Activated B cell treated with CpG ODN at 0.5 μM for 24 hours (primary cell): ENCODE data around the gene ST6GAL1. TPM values are rescaled to one million over a fixed set of nuclear protein-coding genes. Genes with fewer than 3 reads are reported as not detected.
A peak's percentile ranks its signal among the peaks of the same experiment; 100 is the strongest.

Experiments
- ATAC-seq: fragments of 200-7000 bp; cut with Tn5 transposase; one replicate; pipeline ENCODE4 v1.10.0; 2021; ENCODE audit warnings: low read depth, mild to moderate bottlenecking, moderate library complexity
- CTCF ChIA-PET: fragments of 350-600 bp; sonication (Branson Sonifier 250); formaldehyde crosslinking; loops from one replicate; lab custom pipeline; 2021; ENCODE audit warnings: antibody characterized with exemption; lab: Charles Lee
- POLR2A ChIA-PET: fragments of 350-600 bp; sonication (Branson Sonifier 250); formaldehyde crosslinking; loops from one replicate; lab custom pipeline; 2021; ENCODE audit warnings: antibody characterized with exemption; lab: Charles Lee
- DNase-seq: peaks from one replicate; pipeline ENCODE4 v3.0.0; 2022
- H3K27ac Mint-ChIP-seq: one replicate; pipeline ENCODE4 v1.8.0; 2020; ENCODE audit warnings: mixed read lengths
- H3K27me3 Mint-ChIP-seq: one replicate; pipeline ENCODE4 v1.8.0; 2021; ENCODE audit warnings: mixed read lengths
- H3K36me3 Mint-ChIP-seq: one replicate; pipeline ENCODE4 v1.8.0; 2021; ENCODE audit warnings: low read depth, mixed read lengths
- H3K4me1 Mint-ChIP-seq: one replicate; pipeline ENCODE4 v1.8.0; 2021; ENCODE audit warnings: mixed read lengths
- H3K4me3 Mint-ChIP-seq: one replicate; pipeline ENCODE4 v1.8.0; 2020; ENCODE audit warnings: mild to moderate bottlenecking, mixed read lengths
- H3K9me3 Mint-ChIP-seq: one replicate; pipeline ENCODE4 v1.8.0; 2020; ENCODE audit warnings: mixed read lengths
- intact Hi-C: fragments of 100-400 bp; cut with micrococcal nuclease; formaldehyde crosslinking; loops from one replicate; pipeline ENCODE4 v1.15.1; 2024
- total RNA-seq: library from RNA; stranded (reverse); gene quantifications from 2 replicates; pipeline ENCODE4 v1.2.3, GENCODE V29; 2022
- TF ChIP-seq, protein P1 (sequence below): fragments of 200-600 bp; IDR thresholded peaks from one replicate; pipeline ENCODE4 v1.8.0; 2022; ENCODE audit warnings: antibody characterized with exemption, mild to moderate bottlenecking

Gene ST6GAL1
- total RNA-seq, 1 donor from 2014 or later: 328 TPM

- DNase-seq (no peak), ATAC-seq (peak; percentile 9)
- no peaks in the 10 kb centered on the region for H3K27me3 Mint-ChIP-seq
- intact Hi-C loops: no loop called here
- peaks cover 90% of the 10 kb centered on the region for H3K4me1 Mint-ChIP-seq
- H3K9me3 Mint-ChIP-seq: no peaks in the 10 kb centered on the region
- ChIA-PET POLR2A (interaction anchor here (0.6 to 4.2 kb wide), 18 partner anchors 9 to 426 kb away, joined by 3 to 44 read pairs (median 6); partner anchors contain the start of genes DNAJB11 and EIF4A2), CTCF (interaction anchor here (0.8 to 1.2 kb wide), 3 partner anchors 26 to 65 kb away, joined by 3 to 4 read pairs (median 4); no protein-coding TSS in a partner anchor)
- peak overlapping the region; percentile 89 for H3K27ac Mint-ChIP-seq
- peaks cover 33% of the 10 kb centered on the region for H3K36me3 Mint-ChIP-seq
- peak overlapping the region; percentile 79 for H3K4me3 Mint-ChIP-seq
- TF ChIP-seq, protein P1, sequence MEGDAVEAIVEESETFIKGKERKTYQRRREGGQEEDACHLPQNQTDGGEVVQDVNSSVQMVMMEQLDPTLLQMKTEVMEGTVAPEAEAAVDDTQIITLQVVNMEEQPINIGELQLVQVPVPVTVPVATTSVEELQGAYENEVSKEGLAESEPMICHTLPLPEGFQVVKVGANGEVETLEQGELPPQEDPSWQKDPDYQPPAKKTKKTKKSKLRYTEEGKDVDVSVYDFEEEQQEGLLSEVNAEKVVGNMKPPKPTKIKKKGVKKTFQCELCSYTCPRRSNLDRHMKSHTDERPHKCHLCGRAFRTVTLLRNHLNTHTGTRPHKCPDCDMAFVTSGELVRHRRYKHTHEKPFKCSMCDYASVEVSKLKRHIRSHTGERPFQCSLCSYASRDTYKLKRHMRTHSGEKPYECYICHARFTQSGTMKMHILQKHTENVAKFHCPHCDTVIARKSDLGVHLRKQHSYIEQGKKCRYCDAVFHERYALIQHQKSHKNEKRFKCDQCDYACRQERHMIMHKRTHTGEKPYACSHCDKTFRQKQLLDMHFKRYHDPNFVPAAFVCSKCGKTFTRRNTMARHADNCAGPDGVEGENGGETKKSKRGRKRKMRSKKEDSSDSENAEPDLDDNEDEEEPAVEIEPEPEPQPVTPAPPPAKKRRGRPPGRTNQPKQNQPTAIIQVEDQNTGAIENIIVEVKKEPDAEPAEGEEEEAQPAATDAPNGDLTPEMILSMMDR: no peak
These were observed 66.0 kb downstream of the ST6GAL1 start for GRCh38 chr3:186996356-186996755.

DNA sequence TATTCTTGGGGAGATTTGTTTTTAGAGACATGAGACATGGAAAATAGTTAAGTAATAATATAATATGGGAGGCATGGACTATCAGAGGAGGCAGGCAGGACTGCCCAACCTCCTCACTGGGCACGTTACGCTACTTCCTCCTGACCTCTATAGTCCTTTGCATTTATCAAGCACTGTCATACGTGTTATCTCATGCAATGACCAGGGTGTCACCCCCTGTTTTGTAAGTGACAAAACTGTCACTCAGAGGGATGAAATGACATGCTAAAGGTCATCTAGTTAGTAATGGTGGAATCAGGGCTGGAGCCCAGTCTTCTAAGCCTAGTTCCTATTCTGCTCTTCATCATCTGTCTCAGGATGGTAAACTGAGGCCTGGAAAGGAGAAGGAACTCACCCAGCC, 66.7 kb downstream of the ST6GAL1 start:
- Mint-ChIP-seq H3K4me1 (peaks cover 90% of the 10 kb centered on the region), H3K9me3 (no peaks in the 10 kb centered on the region), H3K36me3 (peaks cover 27% of the 10 kb centered on the region), H3K27ac (peak overlapping the region; percentile 89), H3K4me3 (peak overlapping the region; percentile 79), H3K27me3 (no peaks in the 10 kb centered on the region)
- POLR2A ChIA-PET: interaction anchor here (1.0 to 4.2 kb wide), 12 partner anchors 11 to 427 kb away, joined by 3 to 44 read pairs (median 7); partner anchors contain the start of gene DNAJB11
- CTCF ChIA-PET: no interaction called here
- peak; percentile 7 for ATAC-seq
- TF ChIP-seq, protein P1: no peak
- no peak for DNase-seq
- intact Hi-C loops: loop anchor here (1.0 kb wide), 1 partner anchor 11 kb away; no protein-coding TSS in a partner anchor

DNA sequence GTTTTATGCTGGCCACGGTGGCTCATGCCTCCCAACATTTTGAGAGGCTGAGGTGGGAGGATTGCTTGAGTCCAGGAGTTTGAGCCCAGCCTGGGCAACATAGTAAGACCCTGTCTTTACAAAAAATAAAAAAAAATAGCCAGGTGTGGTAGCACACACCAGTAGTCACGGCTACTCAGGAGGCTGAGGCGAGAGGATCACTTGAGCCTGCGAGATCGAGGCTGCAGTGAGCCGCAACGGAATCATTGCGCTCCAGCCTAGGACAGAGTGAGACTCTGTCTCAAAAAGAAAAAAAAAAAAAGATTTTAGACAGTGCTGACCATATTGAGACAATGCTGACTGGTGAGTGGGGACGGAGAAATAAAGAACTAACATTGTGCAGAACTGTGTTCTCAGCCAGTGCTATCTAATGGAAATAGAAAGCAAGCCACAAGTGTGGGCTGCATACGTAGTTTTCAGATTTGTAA, 67.2 kb downstream of the ST6GAL1 start:
- ATAC-seq: peak; percentile 40
- intact Hi-C loops: loop anchor here (1.0 kb wide), 1 partner anchor 11 kb away; no protein-coding TSS in a partner anchor

DNA sequence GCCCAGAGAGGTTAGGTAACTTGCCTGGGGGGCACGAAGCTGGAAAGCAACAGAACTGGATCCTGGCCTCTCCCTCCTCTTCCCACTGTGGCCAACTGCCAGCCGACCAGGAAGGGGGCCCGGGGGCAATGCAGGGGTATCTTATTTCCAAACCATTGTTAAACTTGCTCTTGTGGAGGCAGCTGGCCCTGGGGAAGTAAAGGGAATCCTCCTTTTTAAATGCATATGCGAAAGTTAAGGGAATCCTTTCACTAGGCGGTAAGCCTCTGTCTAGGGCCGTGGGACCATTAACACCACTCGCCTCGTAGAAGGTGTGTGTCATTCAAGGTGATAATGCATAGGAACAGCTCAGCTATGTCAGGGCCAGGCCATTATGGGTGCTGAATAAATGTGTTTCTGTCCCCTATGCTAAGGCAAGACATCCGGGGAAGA, 68.6 kb downstream of the ST6GAL1 start:
- ATAC-seq: no peak
- intact Hi-C loops: no loop called here
- no peak for DNase-seq
- TF ChIP-seq, protein P1: no peak
- ChIA-PET POLR2A (interaction anchor here (1.1 to 6.3 kb wide), 6 partner anchors 10 to 216 kb away, joined by 3 to 44 read pairs (median 12); partner anchors contain the start of gene EIF4A2), CTCF (interaction anchor here (1.6 to 1.7 kb wide), 2 partner anchors 13 to 17 kb away, joined by 4 to 5 read pairs; no protein-coding TSS in a partner anchor)
- H3K4me1 Mint-ChIP-seq: peaks cover 92% of the 10 kb centered on the region
- peak overlapping the region; percentile 79 for H3K4me3 Mint-ChIP-seq
- no peaks in the 10 kb centered on the region for H3K27me3 Mint-ChIP-seq
- H3K27ac Mint-ChIP-seq: peak overlapping the region; percentile 89
- H3K36me3 Mint-ChIP-seq: peaks cover 30% of the 10 kb centered on the region
- H3K9me3 Mint-ChIP-seq: peaks cover 3% of the 10 kb centered on the region

More for the DNA sequence above, 67.2 kb downstream of the ST6GAL1 start:
- CTCF ChIA-PET: interaction anchor here (1.6 to 1.7 kb wide), 2 partner anchors 14 to 19 kb away, joined by 4 to 5 read pairs; no protein-coding TSS in a partner anchor
- Mint-ChIP-seq H3K9me3 (no peaks in the 10 kb centered on the region), H3K27ac (peak overlapping the region; percentile 89), H3K4me3 (peak overlapping the region; percentile 79), H3K36me3 (peaks cover 30% of the 10 kb centered on the region), H3K4me1 (peaks cover 90% of the 10 kb centered on the region), H3K27me3 (no peaks in the 10 kb centered on the region)
- no peak for DNase-seq
- TF ChIP-seq, protein P1: no peak
- POLR2A ChIA-PET: interaction anchor here (0.7 to 5.0 kb wide), 9 partner anchors 9 to 67 kb away, joined by 3 to 28 read pairs (median 4); partner anchors contain the start of gene ST6GAL1

GRCh38 chr3:187000711-187001151, 70.4 kb downstream of the ST6GAL1 start:
- H3K4me1 Mint-ChIP-seq: peaks cover 94% of the 10 kb centered on the region
- intact Hi-C loops: loop anchor here (1.0 to 2.0 kb wide), 6 partner anchors 12 to 70 kb away; partner anchors contain the start of gene ST6GAL1
- DNase-seq (peak; percentile 43), ATAC-seq (peak; percentile 66)
- peak overlapping the region; percentile 89 for H3K27ac Mint-ChIP-seq
- H3K4me3 Mint-ChIP-seq: peak overlapping the region; percentile 72
- ChIA-PET CTCF (interaction anchor here (0.6 to 1.3 kb wide), 3 partner anchors 30 to 164 kb away, joined by 3 to 4 read pairs (median 3); no protein-coding TSS in a partner anchor), POLR2A (interaction anchor here (0.7 to 6.3 kb wide), 13 partner anchors 12 to 70 kb away, joined by 3 to 44 read pairs (median 11); partner anchors contain the start of gene ST6GAL1)
- no peaks in the 10 kb centered on the region for H3K27me3 Mint-ChIP-seq
- peaks cover 41% of the 10 kb centered on the region for H3K36me3 Mint-ChIP-seq
- TF ChIP-seq, protein P1: no peak
- peaks cover 3% of the 10 kb centered on the region for H3K9me3 Mint-ChIP-seq
